GM13976 (cell line): ENCODE results near the gene HUNK.

Experiments used
- DNase-seq: peaks from one replicate; pipeline ENCODE4 v3.0.0; 2012; ENCODE audit warnings: low spot score
- in situ Hi-C: fragments of 300-500 bp; cut with MboI; formaldehyde crosslinking; loops from one replicate; pipeline ENCODE4 v1.12.0; 2022; ENCODE audit warnings: low sequenced_read_pairs, mixed read lengths, inconsistent platforms; ENCODE audit not compliant: unreplicated experiment
- TF ChIP-seq, protein P1 (sequence below): IDR thresholded peaks from 2 replicates; pipeline ENCODE4 v1.5.1; 2012; ENCODE audit warnings: borderline replicate concordance, mild to moderate bottlenecking; ENCODE audit not compliant: insufficient read depth; ENCODE audit errors: extremely low read depth, missing control alignments, control extremely low read depth

HUNK gene

DNA sequence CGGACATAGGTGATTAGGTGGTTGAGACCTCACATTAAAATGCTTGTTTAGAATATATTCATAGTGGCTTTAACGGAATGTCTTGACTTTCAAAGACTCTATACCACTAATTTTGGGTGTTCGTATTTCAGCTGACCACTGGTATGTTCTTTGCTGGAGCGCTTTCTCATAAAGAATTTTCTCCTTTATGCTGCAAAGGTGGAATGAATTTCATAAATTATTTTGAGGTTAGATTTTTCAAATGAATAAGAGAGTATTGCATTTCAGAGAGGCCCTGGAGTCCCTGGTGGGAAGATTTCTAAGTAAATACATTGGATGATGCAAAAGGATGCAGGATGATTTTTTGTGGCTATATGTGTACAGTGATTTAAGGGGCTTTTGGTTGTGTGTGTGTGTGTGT is 55.8 kb downstream of the HUNK start:
- DNase-seq: no peak
- TF ChIP-seq, protein P1, sequence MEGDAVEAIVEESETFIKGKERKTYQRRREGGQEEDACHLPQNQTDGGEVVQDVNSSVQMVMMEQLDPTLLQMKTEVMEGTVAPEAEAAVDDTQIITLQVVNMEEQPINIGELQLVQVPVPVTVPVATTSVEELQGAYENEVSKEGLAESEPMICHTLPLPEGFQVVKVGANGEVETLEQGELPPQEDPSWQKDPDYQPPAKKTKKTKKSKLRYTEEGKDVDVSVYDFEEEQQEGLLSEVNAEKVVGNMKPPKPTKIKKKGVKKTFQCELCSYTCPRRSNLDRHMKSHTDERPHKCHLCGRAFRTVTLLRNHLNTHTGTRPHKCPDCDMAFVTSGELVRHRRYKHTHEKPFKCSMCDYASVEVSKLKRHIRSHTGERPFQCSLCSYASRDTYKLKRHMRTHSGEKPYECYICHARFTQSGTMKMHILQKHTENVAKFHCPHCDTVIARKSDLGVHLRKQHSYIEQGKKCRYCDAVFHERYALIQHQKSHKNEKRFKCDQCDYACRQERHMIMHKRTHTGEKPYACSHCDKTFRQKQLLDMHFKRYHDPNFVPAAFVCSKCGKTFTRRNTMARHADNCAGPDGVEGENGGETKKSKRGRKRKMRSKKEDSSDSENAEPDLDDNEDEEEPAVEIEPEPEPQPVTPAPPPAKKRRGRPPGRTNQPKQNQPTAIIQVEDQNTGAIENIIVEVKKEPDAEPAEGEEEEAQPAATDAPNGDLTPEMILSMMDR: no peak
- in situ Hi-C loops: no loop called here

DNA sequence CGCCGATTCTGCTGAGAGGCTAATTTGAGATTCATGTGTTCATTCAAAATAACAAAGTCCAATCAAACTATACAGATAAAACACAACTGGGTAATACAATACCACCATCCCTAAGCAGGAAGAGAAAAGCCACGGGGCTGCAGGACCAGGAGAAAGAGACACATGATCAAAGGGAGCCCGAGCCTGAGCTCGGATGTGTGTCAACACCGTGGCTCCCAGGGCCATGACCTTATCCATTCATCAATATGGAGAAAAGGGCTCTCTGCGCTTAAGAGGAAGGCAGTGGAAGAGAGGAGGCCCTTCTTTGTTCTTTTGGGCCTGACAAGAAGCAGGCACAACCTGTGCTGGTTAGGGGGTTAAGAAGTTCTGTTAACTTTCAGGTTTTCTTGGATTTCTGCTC is 56.7 kb downstream of the HUNK start:
- in situ Hi-C loops: no loop called here
- no peak for DNase-seq
- TF ChIP-seq, protein P1: no peak

DNA sequence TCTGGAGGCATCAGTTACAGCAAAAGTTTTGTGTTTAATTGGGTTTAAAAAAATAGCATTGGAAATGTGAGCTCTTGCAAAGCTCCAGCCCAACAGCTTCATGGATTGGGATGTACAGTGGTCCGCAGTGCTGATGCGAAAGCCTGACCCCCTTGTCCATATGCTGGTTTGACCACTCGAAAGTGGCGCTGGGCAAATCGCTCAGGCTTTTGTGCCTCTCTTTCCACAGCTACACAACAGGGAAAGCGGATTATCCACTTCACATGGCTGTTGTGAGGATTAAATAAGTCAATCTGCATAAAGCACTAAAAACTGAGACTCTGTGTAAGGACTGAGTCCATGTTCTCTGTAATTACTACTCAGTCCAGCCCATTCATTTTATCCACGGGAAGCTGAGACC is 57.2 kb downstream of the HUNK start:
- TF ChIP-seq, protein P1: no peak
- in situ Hi-C loops: no loop called here
- no peak for DNase-seq

DNA sequence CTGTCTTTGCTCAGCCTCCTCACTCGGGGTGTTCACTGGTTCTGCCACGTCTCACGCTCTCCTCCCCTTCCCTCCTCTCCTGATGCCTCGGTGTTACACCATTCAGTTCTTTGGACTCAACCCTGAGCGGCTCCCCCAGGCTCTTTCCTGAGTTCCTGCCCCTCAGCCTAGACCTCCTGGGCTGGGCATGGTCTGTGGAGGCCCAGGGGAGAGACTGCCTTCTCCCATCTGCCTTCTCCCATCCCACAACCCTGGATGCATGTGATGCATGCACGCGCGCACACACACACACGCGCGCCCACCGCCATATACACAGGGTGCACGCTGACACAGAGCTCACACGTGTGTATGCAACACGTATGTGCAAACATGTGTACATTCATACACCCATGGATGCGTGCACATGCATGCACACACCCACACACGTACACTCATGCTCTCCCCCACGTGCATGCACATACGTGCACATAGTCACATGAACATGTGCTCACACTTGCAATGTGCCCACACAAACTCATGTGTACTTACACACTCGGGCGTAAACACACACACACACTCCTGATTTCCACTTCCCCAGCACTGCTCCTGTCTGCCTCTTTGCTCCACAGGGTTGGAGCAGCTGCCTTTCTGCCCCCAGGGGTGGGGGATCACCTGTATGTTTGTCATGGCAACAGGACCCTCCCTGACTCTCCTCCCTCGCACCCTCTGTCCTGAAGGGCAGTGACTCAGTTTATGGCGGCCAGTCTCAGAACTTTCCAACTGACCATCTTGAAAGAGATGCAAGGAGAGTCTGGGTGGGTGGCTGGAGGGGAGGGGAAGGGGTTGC is 59.0 kb downstream of the HUNK start:
- TF ChIP-seq, protein P1: no peak
- in situ Hi-C loops: no loop called here
- DNase-seq: no peak

DNA sequence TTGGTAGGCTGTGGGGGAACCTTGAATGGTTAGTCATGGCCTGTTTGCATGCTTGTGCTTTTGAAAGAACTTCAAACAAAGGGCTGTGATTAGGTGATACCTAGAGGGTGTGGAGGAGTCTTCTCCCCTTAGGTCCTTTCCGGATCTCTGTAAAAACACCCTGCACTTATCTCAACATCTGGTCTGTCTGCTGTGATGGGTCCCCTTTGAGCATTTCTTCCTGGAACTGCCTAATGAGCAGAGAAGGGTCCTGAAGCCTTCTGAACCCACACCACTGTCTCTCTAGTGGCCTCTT is 59.6 kb downstream of the HUNK start:
- TF ChIP-seq, protein P1: no peak
- in situ Hi-C loops: no loop called here
- DNase-seq: no peak

DNA sequence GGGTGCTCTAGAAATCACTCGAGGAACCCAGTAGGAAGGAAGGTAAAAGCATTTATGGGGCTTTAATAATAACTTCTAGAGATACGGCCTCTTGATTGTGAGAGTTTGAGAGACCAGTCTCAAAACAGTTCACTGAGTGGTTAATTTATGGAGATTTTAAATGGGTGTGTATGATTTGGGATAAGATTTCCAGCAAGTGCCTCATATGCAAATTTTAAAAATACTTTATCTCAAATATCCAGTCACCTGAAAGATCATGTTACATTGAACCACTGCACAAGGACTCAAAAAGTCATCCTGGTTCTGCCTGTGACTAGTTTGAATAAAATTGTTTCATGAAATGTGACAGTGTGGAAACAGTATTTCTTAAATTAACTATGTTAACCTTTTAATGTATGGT is 64.5 kb downstream of the HUNK start:
- no peak for DNase-seq
- TF ChIP-seq, protein P1: no peak
- in situ Hi-C loops: no loop called here
